Psoas muscle (tissue), 8 donors: ENCODE results near the gene SULF2. TPM values are rescaled to one million over a fixed set of nuclear protein-coding genes. Genes with fewer than 3 reads are reported as not detected.
A peak's percentile ranks its signal among the peaks of the same experiment; 100 is the strongest.
"Not testable (repeated sequence)": the region's sequence is repeated elsewhere in the genome, so short reads cannot be mapped to it uniquely, and the experiment has no call there.

Source experiments
- ATAC-seq, 4 donors: fragments of 200-7000 bp; cut with Tn5 transposase; one replicate each; pipeline ENCODE4 v1.9.1; 2020; ENCODE audit warnings: moderate library complexity in 3 of 4, mild to moderate bottlenecking in 2 of 4
- DNase-seq, 2 donors: peaks; one replicate each; pipeline ENCODE4 v3.0.0-alpha.2; 2020
- H3K27ac ChIP-seq: fragments of 200-600 bp; one replicate; pipeline ENCODE4 v1.8.0; 2022
- H3K27me3 ChIP-seq, 3 donors: fragments of 200-600 bp in 1 of 3; one replicate each; pipeline versions ENCODE4 v1.6.1 to v1.8.0; 2013 to 2022; ENCODE audit warnings: low read length in 2 of 3, mild to moderate bottlenecking in 2 of 3, moderate library complexity in 1 of 3; ENCODE audit not compliant: insufficient read depth in 3 of 3
- H3K36me3 ChIP-seq, 2 donors: fragments of 200-600 bp in 1 of 2; one replicate each; pipeline versions ENCODE4 v1.6.1 to v1.8.0; 2013 to 2022; ENCODE audit warnings: low read depth in 1 of 2, mild to moderate bottlenecking in 1 of 2, moderate library complexity in 1 of 2; ENCODE audit not compliant: insufficient read depth in 1 of 2
- H3K4me1 ChIP-seq: fragments of 200-600 bp; one replicate; pipeline ENCODE4 v1.8.0; 2022
- H3K4me3 ChIP-seq: fragments of 200-600 bp; one replicate; pipeline ENCODE4 v1.8.0; 2022; ENCODE audit warnings: mild to moderate bottlenecking
- H3K9me3 ChIP-seq: fragments of 200-600 bp; one replicate; pipeline ENCODE4 v1.8.0; 2022
- CTCF ChIP-seq: fragments of 200-600 bp; IDR thresholded peaks from one replicate; pipeline ENCODE4 v1.8.0; 2022; ENCODE audit warnings: antibody characterized with exemption
- WGBS, 3 donors: extraction: QIAGEN DNeasy Blood & Tissue Kit; methylation state at CpG; one replicate each; pipeline versions ENCODE4 v1.1.6 to v1.1.7; 2013; 5-methylcytosine and 5-hydroxymethylcytosine counted together
- intact Hi-C, 2 donors: fragments of 100-400 bp; cut with DNase I; formaldehyde crosslinking; loops; one replicate each; pipeline versions ENCODE4 v1.11.0 to v1.14.2; 2022
- polyA plus RNA-seq, 3 donors: library from polyadenylated mRNA; stranded (reverse); fragments of 200-250 nt; gene quantifications; one replicate each; pipeline ENCODE4 v1.2.3, GENCODE V29; 2013
- total RNA-seq, 4 donors: library from RNA; stranded (reverse); fragmentation: NEBNext Ultra II Directional in 2 of 4; extraction: Animal tissue kit (Norgen Biotek cat#: 25700) in 2 of 4; gene quantifications; one replicate each; pipeline versions ENCODE4 v1.2.1 to v1.2.4, GENCODE V29; 2021 to 2023
- donor health status: healthy with polysubstance abuse.
- donor health status: DM: no; HTN: no; CAD: no; lungs with moderate emphysema.
- donor health status: Bipolar disorder and iron deficiency.
- donor health status: healthy.
- donor health status: DM: yes; HTN: yes; CAD: no.
- donor health status: DM: no; HTN: no; CAD: no.
- donor health status: DM: no; HTN: no; CAD: no.
- donor health status: DM: yes; HTN: yes; CAD: no.

SULF2 gene
- total and polyA plus RNA-seq, 7 donors: 5.3 to 23.3 (median 11.6) TPM

GRCh38 chr20:47795214-47795907 is 10.1 kb upstream of the SULF2 start:
- no peak overlapping the region for H3K4me3 ChIP-seq
- 44 to 60% (median 54%) methylated on average over 17 of the region's 17 CpGs for WGBS, 3 donors
- ATAC-seq (peak; percentile 56 to 83 (median 79)), DNase-seq (peak in 1 of 2 donors; percentile 49)
- intact Hi-C loops: no loop called here
- peaks cover 0 to 3% (median 2%) of the 10 kb centered on the region in 3 donors for H3K27me3 ChIP-seq
- H3K27ac ChIP-seq: no peak overlapping the region
- no peaks in the 10 kb centered on the region for H3K4me1 ChIP-seq
- no peak for TF ChIP-seq CTCF
- H3K36me3 ChIP-seq: no peaks in the 10 kb centered on the region
- no peaks in the 10 kb centered on the region for H3K9me3 ChIP-seq

- H3K36me3 ChIP-seq, intact Hi-C loops, H3K27me3 ChIP-seq, DNase-seq, H3K4me3 ChIP-seq, H3K27ac ChIP-seq, ATAC-seq, H3K9me3 ChIP-seq, H3K4me1 ChIP-seq: not testable (repeated sequence)
- 94 to 99% (median 95%) methylated on average over 6 of the region's 6 CpGs for WGBS, 3 donors
Measured at GRCh38 chr20:47794264-47794663, 9.0 kb upstream of the SULF2 start.

- Histone ChIP-seq H3K36me3 (no peaks in the 10 kb centered on the region), H3K4me1 (no peaks in the 10 kb centered on the region), H3K27ac (no peak overlapping the region), H3K9me3 (no peaks in the 10 kb centered on the region), H3K4me3 (no peak overlapping the region), H3K27me3 (peaks cover 0 to 6% (median 4%) of the 10 kb centered on the region in 3 donors)
- intact Hi-C loops: no loop called here
- TF ChIP-seq CTCF: no peak
- WGBS, 3 donors: 55 to 63% (median 56%) methylated on average over 9 of the region's 9 CpGs
- DNase-seq (peak; percentile 77 to 87), ATAC-seq (peak; percentile 54 to 81 (median 72))
Measured at GRCh38 chr20:47792021-47792618, 6.8 kb upstream of the SULF2 start.

GRCh38 chr20:47791084-47791599 is 5.9 kb upstream of the SULF2 start:
- H3K4me3 ChIP-seq: no peak overlapping the region
- DNase-seq (no peak), ATAC-seq (no peak)
- H3K36me3 ChIP-seq: no peaks in the 10 kb centered on the region
- peaks cover under 1% of the 10 kb centered on the region for H3K4me1 ChIP-seq
- no peaks in the 10 kb centered on the region for H3K9me3 ChIP-seq
- H3K27me3 ChIP-seq: peaks cover 0 to 13% (median 4%) of the 10 kb centered on the region in 3 donors
- no peak overlapping the region for H3K27ac ChIP-seq
- intact Hi-C loops: no loop called here
- no peak for TF ChIP-seq CTCF
- 89 to 96% (median 91%) methylated on average over 2 of the region's 2 CpGs for WGBS, 3 donors

- ATAC-seq: no peak
Measured at GRCh38 chr20:47790580-47790965, 5.3 kb upstream of the SULF2 start.

More at GRCh38 chr20:47790580-47790965, 5.3 kb upstream of the SULF2 start:
- H3K36me3 ChIP-seq: no peaks in the 10 kb centered on the region
- 61 to 81% (median 78%) methylated on average over 5 of the region's 5 CpGs for WGBS, 3 donors
- TF ChIP-seq CTCF: no peak
- intact Hi-C loops: no loop called here
- no peak overlapping the region for H3K27ac ChIP-seq
- H3K27me3 ChIP-seq: peaks cover 0 to 17% (median 4%) of the 10 kb centered on the region in 3 donors
- peaks cover 4% of the 10 kb centered on the region for H3K4me1 ChIP-seq
- no peaks in the 10 kb centered on the region for H3K9me3 ChIP-seq
- no peak overlapping the region for H3K4me3 ChIP-seq
- DNase-seq: no peak
